ENCODE data around the gene INAFM2. TPM values are rescaled to one million over a fixed set of nuclear protein-coding genes. Genes with fewer than 3 reads are reported as not detected.

Gene INAFM2
- total RNA-seq, 2 experiments from 2014 or later = 6.7 to 7.4 TPM

- no peaks in the 10 kb centered on the region for H3K36me3 Mint-ChIP-seq
- no peak overlapping the region for H3K27ac Mint-ChIP-seq
- POLR2A ChIA-PET = interaction anchor here (1.3 to 2.3 kb wide), 2 partner anchors 37 to 326 kb away, joined by 3 to 6 read pairs; partner anchors contain the start of genes IVD and RAD51
- peaks cover 16% of the 10 kb centered on the region for H3K4me1 Mint-ChIP-seq (ENCODE audit: low read depth)
- H3K27me3 Mint-ChIP-seq = no peaks in the 10 kb centered on the region
- H3K4me3 Mint-ChIP-seq = no peak overlapping the region
- DNase-seq = no peak
- intact Hi-C loops (cut with micrococcal nuclease) = loop anchor here (1.0 to 5.0 kb wide), 6 partner anchors 11 to 68 kb away; partner anchors contain the start of genes DISP2 and IVD
- CTCF ChIA-PET = interaction anchor here (0.7 to 5.2 kb wide), 22 partner anchors 8 to 475 kb away, joined by 3 to 49 read pairs (median 4); partner anchors contain the start of genes CCDC9B, DISP2, INAFM2 and KNSTRN
- H3K9me3 Mint-ChIP-seq = no peaks in the 10 kb centered on the region
Measured at GRCh38 chr15:40368719-40369473, 45.4 kb downstream of the INAFM2 start.

DNA sequence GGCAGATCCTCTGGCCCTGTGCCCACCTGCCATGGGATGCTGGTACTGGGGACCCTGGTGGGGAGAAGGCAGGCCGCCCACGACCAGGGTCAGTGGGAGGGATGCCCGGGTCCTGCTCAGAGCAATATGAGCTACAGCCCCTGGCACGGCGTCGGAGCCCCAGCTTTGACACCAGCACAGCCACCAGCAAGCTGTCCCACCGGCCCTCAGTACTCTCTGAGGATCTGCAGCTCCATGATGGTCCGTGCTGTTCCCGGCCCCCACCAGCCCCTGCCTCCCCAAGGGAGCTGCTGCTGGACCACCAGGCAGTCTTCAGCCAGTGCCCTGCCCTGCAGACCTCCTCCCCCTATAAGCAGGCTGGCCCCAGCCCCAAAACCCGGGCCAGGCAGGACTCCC is 46.0 kb downstream of the INAFM2 start:
- Mint-ChIP-seq H3K36me3 (no peaks in the 10 kb centered on the region), H3K27ac (no peak overlapping the region), H3K4me3 (no peak overlapping the region), H3K27me3 (no peaks in the 10 kb centered on the region), H3K9me3 (no peaks in the 10 kb centered on the region), H3K4me1 (ENCODE audit: low read depth) (peaks cover 16% of the 10 kb centered on the region)
- no peak for DNase-seq
- intact Hi-C loops (cut with micrococcal nuclease) = loop anchor here (2.0 to 5.0 kb wide), 2 partner anchors 35 to 68 kb away; partner anchors contain the start of gene IVD
- POLR2A ChIA-PET = interaction anchor here (1.3 to 2.3 kb wide), 2 partner anchors 37 to 325 kb away, joined by 3 to 6 read pairs; partner anchors contain the start of genes IVD and RAD51
- CTCF ChIA-PET = interaction anchor here (0.9 to 5.2 kb wide), 11 partner anchors 11 to 152 kb away, joined by 3 to 49 read pairs (median 6); partner anchors contain the start of genes CCDC9B, DISP2, KNSTRN and PLCB2

DNA sequence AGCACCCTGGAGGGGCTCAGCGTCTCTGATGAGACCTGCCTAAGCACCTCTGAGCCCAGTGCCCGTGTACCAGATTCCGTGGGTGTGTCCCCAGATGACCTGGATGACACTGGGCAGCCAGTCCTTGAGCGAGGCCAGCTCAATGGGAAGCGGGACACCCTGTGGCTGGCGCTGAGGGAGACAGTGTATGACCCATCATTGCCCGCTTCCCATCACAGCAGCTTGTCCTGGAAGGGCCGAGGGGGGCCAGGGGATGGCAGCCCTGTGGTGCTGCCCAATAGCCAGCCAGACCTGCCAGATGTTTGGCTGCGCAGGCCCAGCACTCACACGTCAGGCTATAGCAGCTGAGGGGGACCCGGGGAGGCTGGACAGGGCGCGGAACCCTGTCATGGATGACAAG is 46.5 kb downstream of the INAFM2 start:
- CTCF ChIA-PET = interaction anchor here (0.8 to 5.2 kb wide), 7 partner anchors 15 to 91 kb away, joined by 3 to 49 read pairs (median 6); partner anchors contain the start of genes CCDC9B and PLCB2
- Mint-ChIP-seq H3K27ac (no peak overlapping the region), H3K36me3 (no peaks in the 10 kb centered on the region), H3K4me1 (ENCODE audit: low read depth) (peaks cover 16% of the 10 kb centered on the region), H3K9me3 (no peaks in the 10 kb centered on the region), H3K4me3 (no peak overlapping the region), H3K27me3 (no peaks in the 10 kb centered on the region)
- DNase-seq = no peak
- POLR2A ChIA-PET = interaction anchor here (1.3 to 2.3 kb wide), 2 partner anchors 36 to 325 kb away, joined by 3 to 6 read pairs; partner anchors contain the start of genes IVD and RAD51
- intact Hi-C loops (cut with micrococcal nuclease) = loop anchor here (2.0 to 5.0 kb wide), 2 partner anchors 35 to 67 kb away; partner anchors contain the start of gene IVD

DNA sequence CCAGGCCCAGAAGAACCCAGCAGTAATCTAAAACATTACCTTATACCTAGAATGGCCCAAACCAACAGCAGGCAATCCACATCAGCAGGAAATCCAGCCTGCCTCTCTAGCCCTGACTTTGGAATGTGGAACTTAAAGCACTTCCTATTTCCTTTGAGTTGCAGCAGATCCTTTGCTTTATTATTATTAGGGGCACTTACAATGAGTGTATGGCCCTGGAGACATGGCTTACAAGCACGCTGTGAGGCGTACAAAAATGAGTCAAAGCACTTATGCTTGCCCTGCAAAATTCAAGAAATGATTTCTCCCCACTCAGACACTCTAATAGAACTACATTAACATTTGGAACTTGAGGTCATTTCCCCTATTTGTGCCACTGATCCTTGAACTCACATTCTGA is 49.5 kb downstream of the INAFM2 start:
- no peaks in the 10 kb centered on the region for H3K9me3 Mint-ChIP-seq
- H3K36me3 Mint-ChIP-seq = no peaks in the 10 kb centered on the region
- H3K27me3 Mint-ChIP-seq = no peaks in the 10 kb centered on the region
- H3K27ac Mint-ChIP-seq = no peak overlapping the region
- intact Hi-C loops (cut with micrococcal nuclease) = no loop called here
- no peaks in the 10 kb centered on the region for H3K4me1 Mint-ChIP-seq (ENCODE audit: low read depth)
- DNase-seq = no peak
- ChIA-PET POLR2A (no interaction called here), CTCF (interaction anchor here (1.5 to 1.8 kb wide), 2 partner anchors 49 to 94 kb away, joined by 4 to 8 read pairs; no protein-coding TSS in a partner anchor)
- no peak overlapping the region for H3K4me3 Mint-ChIP-seq

Other genes starting within 250 kb of the INAFM2 start
- 1 to 10 TPM; 6.9 to 7.3 TPM for gene BMF, start 214.8 kb upstream of the INAFM2 start, total RNA-seq
- 10 to 100 TPM; 88.8 to 96.1 TPM for gene BUB1B, start 162.6 kb upstream of the INAFM2 start, total RNA-seq
- gene PAK6, start 84.6 kb upstream of the INAFM2 start, total RNA-seq = under 1 TPM; 0.69 to 0.73 TPM
- gene ANKRD63, start 40.6 kb upstream of the INAFM2 start, total RNA-seq = not detected
- 10 to 100 TPM; 65.3 to 70.7 TPM for gene PLCB2, start 15.8 kb upstream of the INAFM2 start, total RNA-seq
- gene CCDC9B, start 17.2 kb downstream of the INAFM2 start, total RNA-seq = 1 to 10 TPM in 1 of 2 experiments, under 1 TPM in 1; 0.53 to 1.6 TPM
- not detected for gene PHGR1, start 27.3 kb downstream of the INAFM2 start, total RNA-seq
- gene DISP2, start 34.5 kb downstream of the INAFM2 start, total RNA-seq = under 1 TPM; 0.02 to 0.05 TPM
- gene KNSTRN, start 59.0 kb downstream of the INAFM2 start, total RNA-seq = 10 to 100 TPM; 59.8 to 61.5 TPM
- gene IVD, start 82.1 kb downstream of the INAFM2 start, total RNA-seq = 10 to 100 TPM; 37.3 to 38.7 TPM
- 10 to 100 TPM; 18.8 to 19.5 TPM for gene BAHD1, start 117.3 kb downstream of the INAFM2 start, total RNA-seq
- 1 to 10 TPM; 8.2 to 8.7 TPM for gene CHST14, start 147.3 kb downstream of the INAFM2 start, total RNA-seq
- 10 to 100 TPM; 28.6 to 29.2 TPM for gene CCDC32, start 241.3 kb downstream of the INAFM2 start, total RNA-seq
- 10 to 100 TPM; 12.7 to 13.7 TPM for gene RPUSD2, start 245.6 kb downstream of the INAFM2 start, total RNA-seq

Measured in activated CD4-positive, alpha-beta memory T cell treated with anti-CD3 and anti-CD28 coated beads for 36 hours (primary cell).